GM23248 (cell line): ENCODE measurements around the gene IFT122.

Experiments used
- EZH2 ChIP-seq: fragments of 200-600 bp; sonication (generic); IDR thresholded peaks from 2 replicates; pipeline ENCODE4 v1.6.1; 2018; ENCODE audit warnings: antibody characterized with exemption, mild to moderate bottlenecking; ENCODE audit not compliant: insufficient read depth, poor library complexity, severe bottlenecking
- EZH2phosphoT487 ChIP-seq: fragments of 200-600 bp; sonication (generic); IDR thresholded peaks from 2 replicates; pipeline ENCODE4 v1.6.1; 2018; ENCODE audit warnings: antibody characterized with exemption, moderate library complexity, mild to moderate bottlenecking, low read depth; ENCODE audit not compliant: insufficient read depth

GRCh38 chr3:129410971-129411370 lies 29.1 kb upstream of the IFT122 start:
- no peak for TF ChIP-seq EZH2
- no peak for TF ChIP-seq EZH2phosphoT487
